ENCODE results near the gene GAS2L1.
A peak's percentile ranks its signal among the peaks of the same experiment; 100 is the strongest.

GAS2L1 gene

DNA sequence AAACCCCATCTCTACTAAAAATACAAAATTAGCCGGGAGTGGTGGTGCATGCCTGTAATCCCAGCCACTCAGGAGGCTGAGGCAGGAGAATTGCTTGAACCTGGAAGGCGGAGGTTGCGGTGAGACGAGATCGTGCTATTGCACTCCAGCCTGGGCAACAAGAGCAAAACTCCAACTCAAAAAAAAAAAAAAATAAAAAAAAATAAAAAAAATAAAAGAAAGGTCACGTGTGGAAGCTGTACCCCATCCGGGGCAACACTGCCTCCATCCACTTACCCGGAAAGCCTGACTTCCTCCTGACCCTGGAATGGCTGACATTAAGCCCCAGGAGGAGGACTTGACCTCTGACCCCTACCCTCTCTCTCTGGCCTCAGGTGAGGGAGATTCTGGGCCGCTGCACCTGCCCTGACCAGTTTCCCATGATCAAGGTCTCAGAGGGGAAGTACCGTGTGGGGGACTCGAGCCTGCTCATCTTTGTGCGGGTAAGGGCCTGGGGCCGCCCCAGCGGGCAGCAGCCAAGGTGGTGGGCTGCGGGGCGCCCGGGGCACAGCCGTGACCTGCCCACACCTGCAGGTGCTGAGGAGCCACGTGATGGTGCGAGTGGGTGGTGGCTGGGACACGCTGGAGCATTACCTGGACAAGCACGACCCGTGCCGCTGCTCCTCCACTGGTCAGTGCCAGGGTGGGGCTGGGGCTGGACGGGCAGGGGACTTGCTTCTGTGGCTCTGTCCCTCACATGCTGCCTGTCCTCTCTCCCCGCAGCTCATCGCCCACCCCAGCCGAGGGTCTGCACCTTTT lies 3.8 kb downstream of the GAS2L1 start:
- no peak for DNase-seq

DNA sequence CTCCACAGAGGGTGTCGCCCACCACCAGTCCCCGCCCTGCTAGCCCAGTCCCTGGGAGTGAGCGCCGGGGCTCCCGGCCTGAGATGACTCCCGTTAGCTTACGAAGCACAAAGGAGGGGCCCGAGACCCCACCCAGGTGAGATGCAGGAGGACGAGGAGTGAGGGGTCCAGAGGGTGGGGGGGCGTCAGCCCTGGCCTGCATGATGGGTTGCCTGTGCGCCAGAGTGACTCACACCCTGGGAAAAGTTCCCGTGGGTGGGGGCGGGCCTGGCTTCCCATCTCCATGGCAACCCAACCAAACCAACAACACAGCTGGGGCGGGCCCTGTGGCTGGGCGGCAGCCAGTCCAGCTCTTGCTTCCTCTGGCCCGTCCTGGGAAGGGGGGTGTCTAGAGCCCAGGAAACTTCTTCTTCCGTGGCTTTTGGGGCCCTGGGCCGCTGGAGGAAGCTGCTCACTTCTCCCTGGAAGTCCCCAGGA lies 4.5 kb downstream of the GAS2L1 start:
- peak; percentile 92 for DNase-seq

DNA sequence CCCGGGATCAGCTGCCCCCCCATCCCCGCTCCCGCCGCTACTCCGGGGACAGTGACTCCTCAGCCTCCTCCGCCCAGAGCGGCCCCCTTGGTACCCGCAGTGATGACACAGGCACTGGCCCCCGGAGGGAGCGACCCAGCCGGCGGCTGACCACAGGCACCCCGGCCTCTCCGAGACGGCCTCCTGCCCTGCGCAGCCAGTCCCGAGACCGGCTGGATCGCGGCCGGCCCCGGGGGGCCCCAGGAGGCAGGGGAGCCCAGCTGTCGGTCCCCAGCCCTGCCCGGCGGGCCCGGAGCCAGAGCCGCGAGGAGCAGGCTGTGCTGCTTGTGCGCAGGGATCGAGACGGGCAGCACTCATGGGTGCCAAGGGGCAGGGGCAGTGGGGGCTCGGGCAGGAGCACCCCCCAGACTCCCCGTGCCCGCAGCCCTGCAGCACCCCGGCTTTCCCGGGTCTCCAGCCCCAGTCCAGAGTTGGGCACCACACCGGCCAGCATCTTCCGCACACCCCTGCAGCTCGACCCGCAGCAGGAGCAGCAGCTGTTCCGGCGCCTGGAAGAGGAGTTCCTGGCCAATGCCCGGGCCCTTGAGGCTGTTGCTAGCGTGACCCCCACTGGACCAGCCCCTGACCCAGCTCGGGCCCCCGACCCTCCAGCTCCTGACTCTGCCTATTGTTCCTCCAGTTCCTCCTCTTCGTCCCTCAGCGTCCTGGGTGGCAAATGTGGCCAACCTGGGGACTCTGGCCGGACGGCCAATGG lies 5.2 kb downstream of the GAS2L1 start:
- DNase-seq: no peak

DNA sequence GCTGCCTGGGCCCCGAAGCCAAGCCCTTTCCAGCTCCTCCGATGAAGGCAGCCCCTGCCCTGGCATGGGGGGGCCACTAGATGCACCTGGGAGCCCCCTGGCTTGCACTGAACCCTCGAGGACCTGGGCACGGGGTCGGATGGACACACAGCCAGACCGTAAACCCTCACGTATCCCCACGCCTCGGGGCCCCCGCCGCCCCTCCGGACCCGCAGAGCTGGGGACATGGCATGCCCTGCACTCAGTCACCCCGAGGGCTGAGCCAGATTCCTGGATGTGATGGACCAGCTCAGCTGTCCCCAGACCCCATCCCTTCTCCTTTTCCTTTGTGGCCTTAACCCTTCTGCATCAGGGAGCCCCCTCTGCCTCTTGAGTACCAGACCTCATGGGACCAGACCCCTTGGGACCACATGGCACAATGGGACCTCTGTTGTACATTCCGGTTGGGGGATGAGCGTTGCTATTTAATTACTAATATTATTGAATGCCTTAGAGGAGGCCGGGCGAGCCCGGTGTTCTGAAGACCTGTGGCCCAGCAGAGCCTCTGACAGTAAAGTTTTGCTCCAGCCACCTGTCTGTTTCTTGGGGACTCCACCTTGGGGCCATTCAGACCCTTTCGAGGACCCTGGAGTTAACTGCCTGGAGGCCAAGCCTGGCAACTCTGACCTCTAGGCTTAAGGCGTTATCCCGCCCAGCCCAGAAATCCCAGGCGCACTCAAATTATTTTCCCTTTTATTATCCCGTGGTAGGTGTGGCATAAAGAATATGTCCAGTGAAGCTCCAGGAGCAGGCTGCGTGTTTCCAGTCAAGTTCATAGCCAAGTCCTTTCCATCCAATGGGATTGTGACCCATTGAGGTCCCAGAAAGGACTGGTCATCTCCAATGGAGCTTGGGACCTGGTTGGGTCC lies 6.0 kb downstream of the GAS2L1 start:
- DNase-seq: no peak

DNA sequence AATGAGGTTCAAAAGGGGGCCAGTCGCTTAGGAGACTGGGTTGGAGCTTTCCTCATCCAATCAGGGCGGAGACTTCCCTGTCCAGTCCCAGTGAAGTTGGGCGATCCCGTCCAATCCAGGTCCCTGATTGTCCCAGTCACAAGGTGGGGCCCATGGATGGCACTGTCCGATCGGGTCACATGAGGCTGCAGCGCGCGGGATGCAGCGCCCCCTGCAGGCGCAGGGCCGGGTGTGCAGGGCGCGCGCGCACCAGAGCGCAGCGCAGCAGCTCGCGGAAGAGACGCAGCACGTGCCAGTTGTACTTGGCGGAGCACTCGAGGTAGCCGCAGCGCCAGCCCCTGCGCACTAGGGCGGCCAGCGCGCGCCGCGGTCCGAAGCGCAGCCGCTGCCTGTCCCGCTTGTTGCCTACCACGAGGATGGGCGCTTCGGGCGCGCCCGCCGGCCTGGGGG lies 6.7 kb downstream of the GAS2L1 start:
- no peak for DNase-seq

DNA sequence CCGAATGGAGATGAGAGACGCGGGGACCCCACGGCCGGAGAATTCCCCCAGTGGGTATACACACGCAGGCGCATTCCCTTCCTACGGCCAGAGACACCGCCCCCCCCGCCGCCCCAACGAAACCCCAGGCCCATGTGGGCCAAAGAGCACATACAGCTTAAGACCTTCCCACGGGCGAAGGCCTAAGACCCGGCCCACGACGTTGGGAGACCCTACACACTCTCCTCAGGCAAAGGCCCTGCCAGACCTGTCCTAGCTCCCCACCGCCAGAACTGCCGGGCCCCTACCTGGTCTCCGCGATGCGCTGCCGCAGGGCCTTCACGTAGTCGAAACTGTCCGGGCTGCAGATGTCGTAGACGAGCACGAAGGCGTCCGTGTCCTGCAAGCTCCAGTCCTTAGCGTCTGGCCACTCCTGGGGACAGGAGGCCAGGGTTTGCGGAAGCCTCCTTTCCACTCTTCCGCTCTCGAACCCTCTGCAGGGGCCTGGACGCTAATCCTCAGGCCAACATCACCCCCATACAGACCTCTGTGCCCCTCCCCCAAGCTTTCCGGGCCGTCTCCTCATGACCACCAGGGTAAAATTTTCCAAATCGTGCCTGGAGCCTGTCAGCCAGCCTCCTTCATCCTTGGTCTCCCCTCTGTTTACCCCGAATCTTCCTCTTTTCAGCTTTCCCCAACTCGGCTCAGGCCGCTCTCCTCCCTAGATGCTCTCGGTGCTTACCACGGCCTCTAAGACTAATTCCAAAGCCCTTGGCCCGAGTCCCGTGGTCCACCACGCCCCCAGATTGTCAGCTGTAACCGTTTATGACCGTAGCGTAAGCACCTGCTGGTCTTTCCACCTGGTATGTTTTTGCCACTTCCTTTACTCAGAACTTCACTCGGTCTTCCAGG lies 7.4 kb downstream of the GAS2L1 start:
- no peak for DNase-seq

DNA sequence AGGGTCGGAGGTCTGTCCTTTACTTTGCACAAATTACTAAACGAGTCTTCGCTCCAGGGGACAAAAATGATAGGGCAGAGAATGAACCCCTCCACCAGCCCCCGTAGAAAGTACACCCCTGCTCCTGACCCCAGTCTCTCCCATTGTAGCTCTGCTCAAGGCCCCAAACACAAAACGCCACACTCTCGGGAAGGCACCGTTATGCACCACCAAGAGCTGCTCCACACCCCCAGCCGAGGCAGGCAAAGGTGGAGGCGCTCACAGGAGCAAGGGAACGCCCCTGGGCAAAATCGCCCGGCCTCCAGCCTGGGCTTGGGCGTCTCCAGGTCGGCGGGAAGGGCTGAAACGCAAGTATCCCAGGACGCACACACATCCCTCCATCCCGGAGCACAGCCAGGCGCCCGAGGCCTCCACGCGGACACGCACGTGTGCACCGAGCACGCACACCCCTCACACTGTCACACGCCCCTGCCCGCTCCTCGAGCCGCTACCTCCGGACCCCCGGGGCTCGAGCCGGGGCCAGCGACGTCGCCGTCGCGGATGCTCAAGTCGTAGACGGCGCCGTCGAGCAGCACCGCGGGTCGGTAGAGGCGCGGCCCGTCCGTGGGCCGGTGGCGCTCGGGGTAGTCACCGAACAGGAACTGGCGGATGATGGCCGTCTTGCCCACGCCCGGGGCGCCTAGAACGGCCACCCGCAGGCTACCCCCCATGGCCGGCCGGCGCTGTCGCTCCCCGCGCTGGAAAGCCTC lies 8.3 kb downstream of the GAS2L1 start:
- DNase-seq: no peak

DNA sequence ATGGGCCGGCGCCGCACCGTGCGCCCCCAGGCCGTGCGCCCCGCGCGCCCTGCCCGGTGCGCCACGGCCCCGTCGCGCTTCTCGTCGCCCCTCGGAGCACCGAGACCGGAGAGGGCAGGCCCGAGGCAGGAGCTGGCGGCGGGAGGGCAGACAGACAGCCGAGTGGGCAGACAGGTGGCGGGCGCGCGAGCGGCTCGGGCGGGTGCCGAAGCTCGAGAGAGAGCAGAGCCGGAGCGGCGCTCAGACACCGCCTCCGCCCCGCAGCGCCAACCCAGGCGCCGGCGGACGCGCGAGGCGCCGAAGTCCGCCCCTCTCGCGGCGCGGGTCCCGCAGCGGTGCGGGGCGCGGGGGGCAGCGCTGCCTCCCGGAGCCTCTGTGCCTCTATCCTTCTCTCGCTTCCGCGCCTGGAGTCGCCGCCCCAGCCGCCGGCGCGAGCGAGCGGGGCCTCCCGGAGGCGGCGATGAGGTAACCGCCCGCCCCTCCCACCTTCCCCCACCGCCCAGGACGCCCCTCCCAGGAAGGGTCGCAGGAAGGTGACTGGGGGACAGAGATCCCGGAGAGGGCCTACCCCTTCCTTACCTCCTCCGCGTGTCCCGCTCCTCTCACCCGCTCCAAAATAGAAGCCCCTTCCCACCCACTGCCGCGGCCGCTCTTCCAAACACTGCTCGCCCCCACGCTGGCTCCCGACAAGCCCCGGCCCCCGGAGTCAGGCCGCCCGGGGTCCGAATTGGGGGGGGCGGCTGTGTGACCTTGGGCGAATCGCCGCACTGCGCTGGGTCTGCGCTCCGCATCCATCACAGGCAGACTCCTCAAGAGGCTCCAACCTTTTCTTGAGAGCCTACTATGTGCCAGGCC lies 9.1 kb downstream of the GAS2L1 start, which contains the start of gene RASL10A:
RASL10A (minus strand) TSS at position 412 of the 855 bp plus-strand sequence. CDS start 451 bp downstream, outside the sequence.
- no peak for DNase-seq

DNA sequence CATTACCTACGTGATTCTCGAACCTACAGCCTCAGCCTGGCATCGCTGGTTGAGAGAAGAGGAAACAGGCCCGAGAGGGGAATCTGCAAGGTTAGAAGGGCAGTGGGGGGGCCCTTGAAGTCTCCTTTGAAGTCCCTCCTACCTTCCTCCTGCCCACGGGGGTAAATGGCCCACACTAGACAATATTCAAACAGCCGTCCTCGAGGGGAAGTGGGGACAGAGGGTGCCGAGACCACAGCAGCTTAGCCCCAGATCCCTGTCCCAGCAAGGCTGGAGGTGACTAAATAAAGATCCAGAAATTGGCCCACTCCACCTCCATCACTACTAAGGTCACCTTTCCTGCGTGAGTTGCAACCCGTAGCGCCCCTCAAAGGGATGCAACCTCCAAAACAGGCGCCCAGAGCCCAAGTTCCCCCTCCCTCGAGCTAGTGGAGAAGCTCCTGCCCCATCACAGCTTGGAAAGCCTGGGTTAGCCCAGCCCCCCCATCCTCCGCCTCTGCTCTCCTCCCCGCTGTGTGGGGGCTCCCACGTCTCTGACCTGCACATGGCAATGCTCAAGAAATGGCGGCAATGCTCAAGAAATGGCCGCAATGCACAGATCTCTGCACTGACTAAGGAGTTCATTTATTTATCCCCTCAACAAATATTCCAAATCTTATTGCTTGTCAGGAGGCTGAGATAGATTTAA lies 9.8 kb downstream of the GAS2L1 start:
- no peak for DNase-seq

DNA sequence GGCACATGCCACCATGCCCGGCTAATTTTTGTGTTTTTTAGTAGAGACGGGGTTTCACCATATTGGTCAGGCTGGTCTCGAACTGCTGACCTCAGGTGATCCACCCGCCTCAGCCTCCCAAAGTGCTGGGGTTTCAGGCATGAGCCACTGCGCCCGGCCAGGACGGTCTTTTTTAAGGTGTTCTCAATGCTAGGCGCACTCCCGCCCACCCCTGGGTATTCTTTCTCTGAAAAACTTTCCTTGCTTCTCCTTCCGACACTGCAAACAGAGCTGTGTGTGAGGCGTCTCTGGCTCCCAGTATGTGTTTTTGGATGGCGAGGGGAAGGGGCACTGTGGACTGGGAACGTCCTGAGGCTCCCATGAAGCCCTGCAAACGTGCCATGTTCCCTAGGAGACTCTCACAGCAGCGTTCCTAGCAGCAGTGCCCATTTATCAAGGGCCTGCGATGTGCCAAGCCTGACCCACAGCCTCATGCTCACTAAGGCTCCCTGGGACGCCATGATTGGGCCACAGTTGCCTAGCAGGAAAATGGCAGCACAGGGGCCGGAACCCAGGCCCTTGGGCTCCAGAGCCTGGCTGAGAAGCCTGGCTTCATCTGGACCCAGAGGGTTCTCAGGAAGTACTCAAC lies 11.5 kb downstream of the GAS2L1 start:
- no peak for DNase-seq

DNA sequence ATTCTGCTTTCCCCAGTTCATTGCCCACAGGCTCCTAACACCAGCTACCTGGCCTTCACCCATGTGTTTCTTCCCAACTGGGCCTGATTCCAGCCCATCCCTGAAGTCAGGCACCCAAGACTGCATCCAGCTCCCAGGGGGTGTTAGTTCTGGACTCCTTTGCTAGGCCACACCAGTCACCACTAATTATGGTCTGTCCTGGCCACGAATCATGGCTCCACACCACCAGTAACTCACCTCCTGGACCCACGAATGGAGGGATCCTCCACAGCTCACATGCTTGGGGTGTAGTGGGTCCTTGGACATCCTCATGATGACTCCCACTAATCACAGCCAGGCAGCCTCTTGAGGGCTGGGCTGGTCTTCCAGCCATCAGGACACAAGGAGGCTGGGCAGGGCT lies 12.6 kb downstream of the GAS2L1 start:
- DNase-seq: no peak

DNA sequence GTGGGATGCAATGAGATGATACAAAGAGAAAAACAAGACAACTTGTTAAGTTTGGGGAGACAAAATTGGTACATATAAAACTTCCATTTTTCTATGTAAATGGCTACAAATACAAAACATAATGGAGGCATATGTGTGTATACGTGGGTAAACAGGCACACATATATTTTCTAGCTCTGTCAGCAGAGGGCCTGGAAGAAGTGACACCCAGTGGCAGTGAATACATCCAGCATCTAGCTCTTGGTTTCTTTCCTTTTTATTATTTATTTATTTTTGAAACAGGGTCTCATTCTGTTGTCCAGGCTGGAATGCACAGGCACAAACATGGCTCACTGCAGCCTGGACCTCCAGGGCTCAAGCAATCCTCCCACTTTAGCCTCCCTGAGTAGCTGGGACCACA lies 14.1 kb downstream of the GAS2L1 start:
- DNase-seq: no peak

DNA sequence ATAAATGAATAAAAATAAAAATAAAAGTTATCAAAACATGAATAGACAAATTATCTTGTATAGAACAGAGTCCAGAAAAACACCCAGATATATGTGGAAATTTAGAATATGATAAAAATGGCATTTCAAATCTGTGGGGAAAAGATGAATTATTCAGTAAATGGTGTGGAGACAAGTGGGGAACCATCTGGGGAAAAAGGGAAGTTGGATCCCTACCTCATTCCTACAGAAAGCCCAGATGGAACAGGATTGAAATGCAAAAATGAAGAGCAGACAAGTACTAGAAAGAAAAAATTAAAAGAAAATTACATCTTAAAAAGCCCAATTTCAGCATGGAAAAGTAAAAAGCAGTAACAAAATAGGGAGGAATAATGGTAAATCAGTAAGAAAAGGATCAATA lies 17.2 kb downstream of the GAS2L1 start:
- no peak for DNase-seq

DNA sequence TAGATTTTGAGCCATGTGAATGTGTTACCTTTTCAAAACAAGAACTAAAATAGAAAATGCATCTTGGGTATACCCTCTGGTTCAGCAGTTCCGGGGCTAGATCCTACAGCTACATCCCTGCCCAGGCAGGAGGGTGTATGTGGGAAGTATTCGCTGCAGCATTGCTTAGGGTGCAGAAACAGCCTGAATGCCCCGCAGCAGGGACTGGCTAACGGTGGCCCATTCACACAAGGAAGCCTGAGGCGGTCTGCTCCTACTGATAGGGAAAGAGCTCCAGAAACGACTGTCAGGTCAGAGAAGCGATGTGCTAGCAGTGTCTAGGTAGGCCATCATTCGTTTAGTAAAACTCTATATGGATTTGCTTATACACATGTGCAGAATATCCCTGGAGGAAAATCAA lies 18.9 kb downstream of the GAS2L1 start:
- no peak for DNase-seq

DNA sequence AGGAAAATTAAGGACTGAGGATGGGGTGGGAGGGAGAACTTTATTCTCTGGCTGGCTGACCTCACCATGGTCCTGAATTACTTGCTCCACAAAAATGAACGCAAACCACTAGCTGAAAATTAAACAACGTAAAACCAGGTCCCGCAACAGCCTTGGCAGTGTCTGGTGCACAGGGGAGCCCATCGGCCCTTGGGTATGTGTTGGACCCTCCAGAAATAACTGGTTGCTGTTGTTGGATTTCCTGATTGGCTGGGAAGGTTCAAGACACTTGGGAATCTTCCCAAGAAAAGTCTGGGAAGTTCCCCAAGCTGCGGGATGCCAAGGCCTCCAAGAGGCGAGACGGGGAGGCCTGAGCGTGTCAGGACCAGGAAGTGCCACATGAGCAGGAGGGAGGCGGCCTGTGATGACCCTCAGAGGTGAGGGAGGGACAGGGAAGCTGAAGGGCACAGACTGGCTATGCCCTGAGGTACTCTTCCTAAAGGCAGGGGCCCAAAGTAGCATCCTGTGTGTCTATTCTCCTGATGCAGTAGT lies 19.4 kb downstream of the GAS2L1 start:
- DNase-seq: no peak

DNA sequence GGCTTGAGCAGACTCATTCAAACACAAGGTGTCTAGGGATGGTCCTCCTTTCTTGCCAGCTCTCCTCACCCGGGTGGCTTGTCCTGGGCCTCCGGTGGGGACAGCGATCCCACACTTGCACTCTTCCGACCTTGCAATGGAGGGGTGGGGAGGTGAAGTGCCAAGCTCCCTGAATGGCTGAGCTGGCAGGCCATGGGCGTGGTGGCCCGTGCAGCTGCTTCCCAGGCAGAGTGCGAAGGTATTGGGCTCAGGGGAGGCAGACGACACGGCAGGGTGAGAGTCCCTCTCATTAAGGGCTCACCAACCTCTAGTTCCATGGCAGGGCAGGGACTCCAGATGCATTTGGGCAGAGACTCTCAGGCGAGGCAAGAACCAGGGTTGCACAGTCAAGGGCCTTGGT lies 20.0 kb downstream of the GAS2L1 start:
- DNase-seq: no peak

DNA sequence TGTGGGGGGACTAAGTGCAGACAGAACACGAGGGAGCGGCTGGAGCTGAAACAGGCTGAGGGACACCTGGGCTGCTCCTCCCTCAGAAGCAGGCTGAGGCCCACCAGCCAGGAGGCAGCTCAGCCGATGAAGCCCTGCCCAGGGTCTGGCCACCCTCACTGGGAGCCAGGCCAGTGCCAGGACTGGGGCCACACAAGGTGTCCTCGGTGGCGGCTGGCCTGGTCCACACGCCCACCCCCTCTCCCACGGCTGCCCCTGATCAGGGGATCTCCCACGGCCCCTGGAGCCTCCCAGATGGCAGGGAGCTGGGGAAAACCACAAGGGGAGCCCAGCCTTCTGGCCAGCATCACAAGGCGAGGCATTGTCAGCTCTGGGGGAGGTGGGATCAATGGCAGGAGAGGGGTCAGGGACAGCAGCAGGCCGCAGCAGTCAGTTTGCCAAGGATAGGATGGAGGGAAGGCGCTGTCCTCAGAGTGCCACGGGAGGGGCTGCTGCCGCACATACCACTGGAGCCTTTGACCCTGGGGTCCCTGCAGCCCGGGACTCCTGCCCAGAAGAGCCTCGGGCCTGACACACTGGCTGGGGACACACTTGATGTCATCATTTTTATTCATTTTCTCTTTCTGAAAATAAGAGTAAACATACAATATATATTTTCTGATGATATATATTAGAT lies 20.8 kb downstream of the GAS2L1 start:
- DNase-seq: no peak

DNA sequence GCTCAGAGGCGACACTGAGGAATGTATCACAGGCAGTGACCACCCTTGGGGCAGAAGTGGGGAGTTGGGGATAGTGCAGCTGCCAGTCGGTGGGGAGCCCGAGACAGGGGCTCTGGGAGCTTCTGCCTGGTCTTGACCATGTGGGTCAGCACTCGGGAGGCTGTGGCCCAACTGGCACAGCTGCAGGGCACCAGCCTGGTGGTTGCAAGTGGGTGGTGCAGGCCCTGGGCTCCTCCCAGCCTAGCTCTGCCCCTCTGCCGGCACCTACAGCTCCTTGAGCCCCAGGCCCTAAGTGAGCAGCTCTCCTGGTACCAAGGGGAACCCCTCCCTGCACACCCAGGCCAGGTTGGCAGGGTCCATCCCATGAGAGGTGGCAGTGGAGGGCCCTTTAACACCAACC lies 21.6 kb downstream of the GAS2L1 start:
- DNase-seq: no peak

Data from MV-4-11 (cell line).